AG09309 (cell line): ENCODE data around the gene SYVN1.

Source experiments
- DNase-seq: peaks from one replicate; pipeline ENCODE4 v3.0.0-alpha.2; 2010; ENCODE audit warnings: low read depth
- H3K4me3 ChIP-seq: 2 replicates; pipeline ENCODE4 v1.5.1; 2011; ENCODE audit warnings: mild to moderate bottlenecking, low read depth, low read length, moderate library complexity; ENCODE audit not compliant: control insufficient read depth
- CTCF ChIP-seq: IDR thresholded peaks from 2 replicates; pipeline ENCODE4 v1.5.1; 2011; ENCODE audit warnings: mild to moderate bottlenecking, low read depth, low read length, inconsistent platforms; ENCODE audit not compliant: insufficient read depth, control insufficient read depth; ENCODE audit errors: missing control alignments

Gene SYVN1

GRCh38 chr11:65103476-65103875 lies 30.8 kb downstream of the SYVN1 start:
- DNase-seq, result no peak
- TF ChIP-seq CTCF, result no peak
- H3K4me3 ChIP-seq, result no peak overlapping the region

DNA sequence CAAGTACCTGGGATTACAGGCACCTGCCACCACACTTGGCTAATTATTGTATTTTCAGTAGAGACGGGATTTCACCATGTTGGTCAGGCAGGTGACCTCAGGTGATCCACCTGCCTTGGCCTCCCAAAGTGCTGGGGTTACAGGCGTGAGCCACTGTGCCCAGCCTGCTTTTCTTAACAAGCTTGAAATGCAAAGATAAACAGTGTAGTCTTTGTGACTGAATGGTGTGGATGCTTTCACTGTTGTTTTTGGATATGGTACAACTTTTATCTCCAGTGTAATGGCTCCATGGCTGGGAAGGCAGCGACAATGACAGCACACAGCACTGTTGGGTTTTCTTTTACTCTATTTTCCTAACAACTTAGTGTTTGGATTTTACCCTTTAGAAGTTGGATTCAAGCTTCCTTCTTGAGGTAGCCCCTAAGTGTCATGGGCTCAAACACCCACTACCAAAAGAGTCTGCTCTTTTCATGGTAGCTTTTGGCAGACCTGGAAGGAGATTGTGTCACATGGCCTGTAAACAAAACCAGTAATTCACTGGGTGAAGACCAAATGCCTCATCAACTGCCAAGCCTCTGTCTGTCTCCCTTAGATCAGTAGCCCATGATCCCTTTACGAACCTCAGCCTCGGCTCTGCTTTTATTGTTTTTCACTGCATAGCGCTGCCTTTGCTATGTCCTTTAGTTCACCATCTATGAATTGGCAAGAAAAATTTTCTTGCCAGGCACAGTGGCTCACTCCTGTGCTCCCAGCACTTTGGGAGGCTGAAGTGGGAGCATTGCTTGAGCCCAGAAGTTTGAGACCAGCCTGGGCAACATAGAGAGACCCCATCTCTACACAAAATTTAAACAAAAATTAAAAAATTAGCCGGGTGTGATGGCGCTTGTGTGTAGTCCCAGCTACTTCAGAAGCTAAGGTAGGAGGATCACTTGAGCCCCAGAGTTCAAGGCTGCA lies 31.9 kb downstream of the SYVN1 start:
- no peak overlapping the region for H3K4me3 ChIP-seq
- no peak for DNase-seq
- no peak for TF ChIP-seq CTCF

DNA sequence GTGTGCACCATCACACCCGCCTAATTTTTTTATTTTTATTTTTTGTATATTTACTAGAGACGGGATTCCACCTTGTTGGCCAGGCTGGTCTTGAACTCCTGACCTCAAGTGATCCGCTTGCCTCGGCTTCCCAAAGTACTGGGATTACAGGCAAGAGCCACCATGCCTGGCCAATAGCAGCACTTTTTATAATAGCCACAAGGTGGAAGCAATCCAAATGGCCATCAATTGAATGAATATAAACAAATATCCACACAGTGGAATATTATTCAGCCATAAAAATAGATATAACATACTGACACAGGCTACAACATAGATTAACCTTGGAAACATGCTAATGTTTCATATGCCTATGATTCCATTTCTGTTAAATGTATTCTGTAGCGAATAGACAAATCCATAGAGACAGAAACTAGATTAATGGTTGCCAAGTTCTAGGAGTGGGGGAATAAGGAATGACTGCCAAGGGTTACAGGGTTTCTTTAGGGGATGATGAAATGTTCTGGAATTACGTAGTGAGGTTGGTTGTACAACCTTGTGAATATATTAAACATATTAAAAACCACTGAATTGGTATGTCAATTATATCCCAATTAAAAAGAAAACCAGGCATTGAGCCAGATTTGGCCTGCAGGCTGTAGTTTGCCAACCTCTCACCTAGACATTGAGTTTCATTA lies 33.5 kb downstream of the SYVN1 start:
- no peak for DNase-seq
- no peak for TF ChIP-seq CTCF
- H3K4me3 ChIP-seq, result no peak overlapping the region

GRCh38 chr11:65096926-65097325 lies 37.4 kb downstream of the SYVN1 start:
- DNase-seq, result no peak
- peak overlapping the region; percentile 77 for H3K4me3 ChIP-seq
- no peak for TF ChIP-seq CTCF

GRCh38 chr11:65095974-65096806 lies 38.1 kb downstream of the SYVN1 start, which contains the start of gene VPS51:
TSS of gene VPS51 (plus strand) at chr11:65096214. CDS start at chr11:65096251, 37 bp downstream.
- TF ChIP-seq CTCF, result no peak
- peak; percentile 73 for DNase-seq
- peak within 1 kb of the TSS; percentile 77 for H3K4me3 ChIP-seq

GRCh38 chr11:65095427-65095826 lies 38.9 kb downstream of the SYVN1 start:
- no peak for TF ChIP-seq CTCF
- peak overlapping the region; percentile 77 for H3K4me3 ChIP-seq
- DNase-seq, result no peak
